Bronchial epithelial cell (primary cell): ENCODE data around the gene GPR42. TPM values are rescaled to one million over a fixed set of nuclear protein-coding genes. Genes with fewer than 3 reads are reported as not detected.

Experiments
- DNase-seq: peaks from one replicate; pipeline ENCODE4 v3.0.0-alpha.2; 2010; ENCODE audit warnings: low read depth
- FAIRE-seq: peaks from 2 replicates; lab custom pipeline; 2011; peaks lifted over from hg19 to GRCh38; lab: Jason Lieb, UNC
- H3K27me3 ChIP-seq: 2 replicates; pipeline ENCODE4 v1.5.1; 2011; ENCODE audit warnings: low read length; ENCODE audit not compliant: control insufficient read depth, insufficient read depth
- H3K36me3 ChIP-seq: 2 replicates; pipeline ENCODE4 v1.5.1; 2011; ENCODE audit warnings: low read length; ENCODE audit not compliant: control insufficient read depth, insufficient read depth
- H3K4me3 ChIP-seq: 2 replicates; pipeline ENCODE4 v1.5.1; 2011; ENCODE audit warnings: mild to moderate bottlenecking, low read depth, low read length, control low read depth
- CTCF ChIP-seq: IDR thresholded peaks from 2 replicates; pipeline ENCODE4 v1.5.1; 2011; ENCODE audit warnings: mild to moderate bottlenecking, moderate library complexity, low read length, control low read depth, inconsistent platforms; ENCODE audit not compliant: insufficient read depth, severe bottlenecking
- total RNA-seq: library from RNA; depleted of rRNA; stranded (reverse); fragments of >200 nt; gene quantifications from 2 replicates; pipeline ENCODE4 v1.2.1, GENCODE V29; 2014

GPR42 gene
- total RNA-seq, 1 donor from 2014 or later = not detected

GRCh38 chr19:35381318-35381717 is 10.4 kb downstream of the GPR42 start:
- DNase-seq (no peak), FAIRE-seq (no peak)
- TF ChIP-seq CTCF = no peak
- no peak overlapping the region for H3K4me3 ChIP-seq
- H3K27me3 ChIP-seq = no peaks in the 10 kb centered on the region
- no peaks in the 10 kb centered on the region for H3K36me3 ChIP-seq

- no peak for TF ChIP-seq CTCF
Measured at GRCh38 chr19:35381926-35382325, 11.1 kb downstream of the GPR42 start.

GRCh38 chr19:35383536-35383935 is 12.7 kb downstream of the GPR42 start:
- no peak for TF ChIP-seq CTCF
- no peak for DNase-seq
- Histone ChIP-seq H3K4me3 (no peak overlapping the region), H3K27me3 (no peaks in the 10 kb centered on the region), H3K36me3 (no peaks in the 10 kb centered on the region)
- FAIRE-seq = no peak

More at GRCh38 chr19:35381926-35382325, 11.1 kb downstream of the GPR42 start:
- Histone ChIP-seq H3K4me3 (no peak overlapping the region), H3K36me3 (no peaks in the 10 kb centered on the region), H3K27me3 (no peaks in the 10 kb centered on the region)
- FAIRE-seq = no peak
- DNase-seq = no peak

GRCh38 chr19:35388277-35389054 is 17.6 kb downstream of the GPR42 start:
- Histone ChIP-seq H3K27me3 (no peaks in the 10 kb centered on the region), H3K36me3 (no peaks in the 10 kb centered on the region), H3K4me3 (no peak overlapping the region)
- no peak for TF ChIP-seq CTCF
- DNase-seq = no peak
- FAIRE-seq = no peak

GRCh38 chr19:35389192-35389861 is 18.5 kb downstream of the GPR42 start:
- no peak for DNase-seq
- H3K27me3 ChIP-seq = no peaks in the 10 kb centered on the region
- FAIRE-seq = no peak
- no peak for TF ChIP-seq CTCF
- H3K36me3 ChIP-seq = no peaks in the 10 kb centered on the region
- H3K4me3 ChIP-seq = no peak overlapping the region
